ENCODE measurements around the gene CARNS1.
A peak's percentile ranks its signal among the peaks of the same experiment; 100 is the strongest.

The CARNS1 gene
- 10.5 to 14.8 reads per million in 2 donors for total RNA-seq

GRCh38 chr11:67415501-67416304, at the start of gene CARNS1:
CARNS1 (plus strand) TSS chr11:67415678; CDS start chr11:67416200, 522 bp downstream.
- DNase-seq = no peak

GRCh38 chr11:67365736-67366444, 49.6 kb upstream of the CARNS1 start:
- DNase-seq = no peak

GRCh38 chr11:67366546-67366945, 48.9 kb upstream of the CARNS1 start:
- DNase-seq = no peak

GRCh38 chr11:67366961-67367760, 48.3 kb upstream of the CARNS1 start:
- no peak for DNase-seq

- DNase-seq = no peak
These were observed 47.7 kb upstream of the CARNS1 start for GRCh38 chr11:67367761-67368227.

GRCh38 chr11:67368621-67369020, 46.9 kb upstream of the CARNS1 start:
- no peak for DNase-seq

- DNase-seq = no peak
These were observed 46.2 kb upstream of the CARNS1 start for GRCh38 chr11:67369275-67369674.

GRCh38 chr11:67369801-67370284, 45.6 kb upstream of the CARNS1 start:
- no peak for DNase-seq

- DNase-seq = no peak
These were observed 45.0 kb upstream of the CARNS1 start for GRCh38 chr11:67370351-67371076.

GRCh38 chr11:67371189-67371910, 44.1 kb upstream of the CARNS1 start:
- no peak for DNase-seq

GRCh38 chr11:67371911-67372320, 43.6 kb upstream of the CARNS1 start:
- no peak for DNase-seq

GRCh38 chr11:67372321-67372992, 43.0 kb upstream of the CARNS1 start:
- DNase-seq = peak; percentile 36

- peak; percentile 53 for DNase-seq
These were observed 42.4 kb upstream of the CARNS1 start, which contains the start of gene CLCF1 for GRCh38 chr11:67372993-67373647. CLCF1 (minus strand) TSS chr11:67373598; CDS start chr11:67373539, 59 bp downstream.

- DNase-seq = peak; percentile 62
These were observed 41.6 kb upstream of the CARNS1 start for GRCh38 chr11:67373648-67374570.

GRCh38 chr11:67374571-67375281, 40.8 kb upstream of the CARNS1 start:
- no peak for DNase-seq

GRCh38 chr11:67375320-67376055, 40.0 kb upstream of the CARNS1 start:
- no peak for DNase-seq

GRCh38 chr11:67376063-67376820, 39.2 kb upstream of the CARNS1 start:
- no peak for DNase-seq

Data from activated gamma-delta T cell (primary cell).